HEK293 (cell line): ENCODE results near the gene SNTA1.

Experiments used
- CTCF ChIA-PET: fragments of 350-600 bp; formaldehyde crosslinking; extraction: SDS; loops from one replicate; lab custom pipeline; 2021; ENCODE audit warnings: antibody characterized with exemption; lab: Yijun Ruan, JAX
- POLR2A ChIA-PET: fragments of 300-600 bp; formaldehyde crosslinking; extraction: SDS; loops from one replicate; lab custom pipeline; 2020; ENCODE audit warnings: antibody characterized with exemption, inconsistent platforms; lab: Yijun Ruan, JAX
- H3K27ac ChIP-seq: fragments of 200-500 bp; sonication (Bioruptor generic); 2 replicates; pipeline ENCODE4 v1.5.1; 2014; ENCODE audit warnings: low read depth, low read length, control low read depth, inconsistent platforms; ENCODE audit errors: extremely low read depth
- H3K36me3 ChIP-seq, 2 experiments: fragments of 200-500 bp in 1 of 2; sonication (Bioruptor generic) in 1 of 2; 1 replicate in 1 of 2; 2 replicates in 1 of 2; pipeline ENCODE4 v1.5.1; 2014 to 2017; ENCODE audit warnings: inconsistent platforms in 2 of 2, low read length in 2 of 2; ENCODE audit not compliant: control insufficient read depth in 2 of 2, insufficient read depth in 1 of 2
- H3K4me1 ChIP-seq: fragments of 200-500 bp; sonication (Bioruptor generic); 2 replicates; pipeline ENCODE4 v1.5.1; 2014; ENCODE audit warnings: mild to moderate bottlenecking, low read length, inconsistent platforms; ENCODE audit not compliant: control insufficient read depth, insufficient read depth
- H3K4me3 ChIP-seq: 2 replicates; pipeline ENCODE4 v1.5.1; 2011; ENCODE audit warnings: low read depth, mild to moderate bottlenecking, control low read depth, low read length, moderate library complexity
- H3K9me3 ChIP-seq: fragments of 200-500 bp; sonication (Bioruptor generic); 2 replicates; pipeline ENCODE4 v1.5.1; 2014; ENCODE audit warnings: low read depth, low read length, inconsistent platforms; ENCODE audit not compliant: control insufficient read depth, insufficient read depth
- CTCF ChIP-seq: fragments of 450-650 bp; formaldehyde crosslinking; IDR thresholded peaks from 2 replicates; pipeline ENCODE4 v1.5.1; 2016; ENCODE audit warnings: missing biosample characterization, missing genetic modification characterization
- GFI1B ChIP-seq: fragments of 450-650 bp; formaldehyde crosslinking; IDR thresholded peaks from 2 replicates; pipeline ENCODE4 v1.5.1; 2016; ENCODE audit warnings: missing biosample characterization, missing genetic modification characterization
- MYNN ChIP-seq: fragments of 450-650 bp; formaldehyde crosslinking; IDR thresholded peaks from 2 replicates; pipeline ENCODE4 v1.5.1; 2016; ENCODE audit warnings: missing biosample characterization, missing genetic modification characterization, borderline replicate concordance
- PATZ1 ChIP-seq: fragments of 450-650 bp; formaldehyde crosslinking; IDR thresholded peaks from 2 replicates; pipeline ENCODE4 v1.5.1; 2016; ENCODE audit warnings: missing biosample characterization, missing genetic modification characterization
- YY1 ChIP-seq: fragments of 450-650 bp; formaldehyde crosslinking; IDR thresholded peaks from 2 replicates; pipeline ENCODE4 v1.5.1; 2018; ENCODE audit warnings: missing biosample characterization, missing genetic modification characterization
- ZBTB7A ChIP-seq: fragments of 450-650 bp; formaldehyde crosslinking; IDR thresholded peaks from 2 replicates; pipeline ENCODE4 v1.5.1; 2016; ENCODE audit warnings: low read depth, missing biosample characterization, missing genetic modification characterization
- ZNF518A ChIP-seq: fragments of 450-650 bp; formaldehyde crosslinking; conservative IDR thresholded peaks from 2 replicates; pipeline ENCODE4 v1.5.1; 2016; ENCODE audit warnings: low read depth, missing biosample characterization, missing genetic modification characterization
- ZNF530 ChIP-seq: fragments of 450-650 bp; formaldehyde crosslinking; IDR thresholded peaks from 2 replicates; pipeline ENCODE4 v1.5.1; 2016; ENCODE audit warnings: low read depth, missing biosample characterization, missing genetic modification characterization
- ZNF585B ChIP-seq: fragments of 450-650 bp; formaldehyde crosslinking; IDR thresholded peaks from 2 replicates; pipeline ENCODE4 v1.5.1; 2016; ENCODE audit warnings: missing biosample characterization, missing genetic modification characterization
- ZNF600 ChIP-seq: fragments of 450-650 bp; formaldehyde crosslinking; IDR thresholded peaks from 2 replicates; pipeline ENCODE4 v1.5.1; 2016; ENCODE audit warnings: missing biosample characterization, missing genetic modification characterization
- ZNF626 ChIP-seq: fragments of 450-650 bp; sonication (Bioruptor Pico); formaldehyde crosslinking; IDR thresholded peaks from 2 replicates; pipeline ENCODE4 v1.5.1; 2018; ENCODE audit warnings: missing biosample characterization, missing genetic modification characterization, inconsistent platforms
- ZNF639 ChIP-seq: fragments of 450-650 bp; formaldehyde crosslinking; IDR thresholded peaks from 2 replicates; pipeline ENCODE4 v1.5.1; 2016; ENCODE audit warnings: missing biosample characterization, missing genetic modification characterization
- ZNF654 ChIP-seq: fragments of 450-650 bp; formaldehyde crosslinking; IDR thresholded peaks from 2 replicates; pipeline ENCODE4 v1.5.1; 2016; ENCODE audit warnings: low read depth, missing biosample characterization, missing genetic modification characterization
- ZNF692 ChIP-seq: fragments of 450-650 bp; formaldehyde crosslinking; IDR thresholded peaks from 2 replicates; pipeline ENCODE4 v1.5.1; 2016; ENCODE audit warnings: missing biosample characterization, missing genetic modification characterization
- TF ChIP-seq, protein P1 (sequence below): fragments of 450-650 bp; formaldehyde crosslinking; IDR thresholded peaks from 2 replicates; pipeline ENCODE4 v1.5.1; 2017; ENCODE audit warnings: missing biosample characterization, mild to moderate bottlenecking, missing genetic modification characterization, moderate library complexity

Gene SNTA1

GRCh38 chr20:33401184-33401920, 42.2 kb downstream of the SNTA1 start, which contains the start of gene CDK5RAP1 (continued):
- TF ChIP-seq CTCF (tag by site-specific recombination) (peak; percentile 40; the same call in 1 of the 2 replicates), YY1 (tag by site-specific recombination) (peak; percentile 87), ZNF600 (peak; percentile 100), MYNN (tag by site-specific recombination) (no peak), GFI1B (tag by site-specific recombination) (peak; percentile 64; the same call in 1 of the 2 replicates), PATZ1 (tag by site-specific recombination) (no peak), ZBTB7A (tag by site-specific recombination) (peak; percentile 76), ZNF639 (tag by site-specific recombination) (peak; percentile 99)

DNA sequence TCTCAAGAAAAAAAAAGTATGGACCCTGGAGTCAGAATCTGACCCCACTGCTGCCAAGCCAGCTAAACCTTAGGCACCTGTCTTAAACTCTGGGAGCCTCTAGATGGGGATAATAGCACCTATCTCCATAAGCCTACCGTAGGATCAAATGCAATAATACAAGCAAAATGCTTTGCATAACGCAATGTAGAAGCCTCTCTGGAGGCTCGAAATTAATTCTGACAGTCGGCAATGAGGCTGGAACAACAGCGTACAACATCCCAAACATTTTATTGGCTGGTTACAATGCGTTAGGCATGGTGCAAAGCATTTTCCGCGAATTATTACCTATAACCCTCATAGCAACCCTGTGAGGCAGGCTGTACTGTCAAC, 42.8 kb downstream of the SNTA1 start:
- Histone ChIP-seq H3K27ac (peak overlapping the region; percentile 28; the same call in 1 of the 2 replicates), H3K4me3 (peak overlapping the region; percentile 75), H3K36me3 (peaks cover under 1 to 29% of the 10 kb centered on the region in 2 experiments; a peak in 2 of 3 replicates), H3K9me3 (no peaks in the 10 kb centered on the region), H3K4me1 (peaks cover 8% of the 10 kb centered on the region)
- ChIA-PET CTCF (interaction anchor here (0.7 to 1.6 kb wide), 2 partner anchors 241 to 253 kb away, joined by 4 to 5 read pairs; no protein-coding TSS in a partner anchor), POLR2A (interaction anchor here (0.9 to 2.2 kb wide), 7 partner anchors 9 to 266 kb away, joined by 3 to 10 read pairs (median 3); partner anchors contain the start of genes ACTL10, CBFA2T2 and SNTA1)
- no peak for TF ChIP-seq ZNF626 (tag by site-specific recombination)
- TF ChIP-seq ZNF654 (tag by site-specific recombination), result peak; percentile 20; the same call in 1 of the 2 replicates

- no peak overlapping the region for H3K27ac ChIP-seq
- H3K4me3 ChIP-seq, result peak overlapping the region; percentile 13; the same call in 1 of the 2 replicates
- no peaks in the 10 kb centered on the region for H3K9me3 ChIP-seq
- peaks cover 8% of the 10 kb centered on the region for H3K4me1 ChIP-seq
- ChIA-PET CTCF (interaction anchor here (0.7 to 1.6 kb wide), 4 partner anchors 16 to 254 kb away, joined by 3 to 5 read pairs (median 4); no protein-coding TSS in a partner anchor), POLR2A (interaction anchor here (2.2 kb wide), 1 partner anchor 90 kb away, joined by 9 read pairs; the partner anchor contains the start of gene CBFA2T2)
- peaks cover 6 to 33% of the 10 kb centered on the region in 2 experiments; a peak in 2 of 3 replicates for H3K36me3 ChIP-seq
- TF ChIP-seq ZNF692 (no peak), ZNF626 (tag by site-specific recombination) (no peak), ZNF585B (no peak), ZNF530 (tag by site-specific recombination) (no peak), ZNF518A (no peak)
- TF ChIP-seq, protein P1, sequence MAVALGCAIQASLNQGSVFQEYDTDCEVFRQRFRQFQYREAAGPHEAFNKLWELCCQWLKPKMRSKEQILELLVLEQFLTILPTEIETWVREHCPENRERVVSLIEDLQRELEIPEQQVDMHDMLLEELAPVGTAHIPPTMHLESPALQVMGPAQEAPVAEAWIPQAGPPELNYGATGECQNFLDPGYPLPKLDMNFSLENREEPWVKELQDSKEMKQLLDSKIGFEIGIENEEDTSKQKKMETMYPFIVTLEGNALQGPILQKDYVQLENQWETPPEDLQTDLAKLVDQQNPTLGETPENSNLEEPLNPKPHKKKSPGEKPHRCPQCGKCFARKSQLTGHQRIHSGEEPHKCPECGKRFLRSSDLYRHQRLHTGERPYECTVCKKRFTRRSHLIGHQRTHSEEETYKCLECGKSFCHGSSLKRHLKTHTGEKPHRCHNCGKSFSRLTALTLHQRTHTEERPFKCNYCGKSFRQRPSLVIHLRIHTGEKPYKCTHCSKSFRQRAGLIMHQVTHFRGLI, result no peak
These were observed 43.6 kb downstream of the SNTA1 start for GRCh38 chr20:33399924-33400323.
